ENCODE data around the gene NES. TPM values are rescaled to one million over a fixed set of nuclear protein-coding genes. Genes with fewer than 3 reads are reported as not detected.

NES gene
- total RNA-seq, 4 donors from 2014 or later: 3.5 to 8.0 (median 5.4) TPM

GRCh38 chr1:156707417-156708217 lies 30.4 kb upstream of the NES start:
- no peaks in the 10 kb centered on the region for H3K36me3 ChIP-seq
- TF ChIP-seq POLR2A (IDR thresholded peaks at IDR 0.05) (no peak), CTCF (IDR thresholded peaks at IDR 0.05) (no peak)
- intact Hi-C loops (cut with DNase I): no loop called here
- 38 to 45% methylated on average over 3 to 4 of the region's 8 CpGs for whole genome bisulfite sequencing, 2 donors
- H3K9me3 ChIP-seq: no peaks in the 10 kb centered on the region
- H3K27ac ChIP-seq: peak overlapping the region; percentile 21 to 84 (median 79)
- no peak overlapping the region for H3K4me3 ChIP-seq
- DNase-seq: no peak
- peaks cover 84 to 100% (median 87%) of the 10 kb centered on the region in 3 donors for H3K4me1 ChIP-seq
- H3K27me3 ChIP-seq: peaks cover 0 to 30% (median 0%) of the 10 kb centered on the region in 4 donors

GRCh38 chr1:156706657-156707416 lies 29.6 kb upstream of the NES start:
- H3K36me3 ChIP-seq: no peaks in the 10 kb centered on the region
- H3K4me1 ChIP-seq: peaks cover 79 to 100% (median 83%) of the 10 kb centered on the region in 3 donors
- H3K27ac ChIP-seq: peak overlapping the region; percentile 53 to 84 (median 79)
- no peak for DNase-seq
- H3K4me3 ChIP-seq: peak overlapping the region; percentile 37 to 67 (median 54)
- TF ChIP-seq POLR2A (IDR thresholded peaks at IDR 0.05) (no peak), CTCF (IDR thresholded peaks at IDR 0.05) (no peak)
- WGBS, 2 donors: 10 to 20% methylated on average over 7 to 19 of the region's 29 CpGs
- H3K27me3 ChIP-seq: peaks cover 0 to 37% (median 0%) of the 10 kb centered on the region in 4 donors
- intact Hi-C loops (cut with DNase I): no loop called here
- H3K9me3 ChIP-seq: no peaks in the 10 kb centered on the region

GRCh38 chr1:156705918-156706656 lies 28.9 kb upstream of the NES start:
- Histone ChIP-seq H3K9me3 (no peaks in the 10 kb centered on the region), H3K27ac (peak overlapping the region; percentile 53 to 84 (median 79)), H3K36me3 (peaks cover 0 to 4% (median 0%) of the 10 kb centered on the region in 3 donors), H3K4me1 (peaks cover 74 to 100% (median 76%) of the 10 kb centered on the region in 3 donors), H3K27me3 (peaks cover 0 to 45% (median 0%) of the 10 kb centered on the region in 4 donors), H3K4me3 (peak overlapping the region; percentile 37 to 67 (median 54))
- TF ChIP-seq CTCF (IDR thresholded peaks at IDR 0.05) (peak; percentile 69 to 91 (median 81)), POLR2A (IDR thresholded peaks at IDR 0.05) (no peak)
- intact Hi-C loops (cut with DNase I): no loop called here
- WGBS, 2 donors: 0% methylated on average over 14 to 21 of the region's 45 CpGs
- DNase-seq: no peak

- Histone ChIP-seq H3K36me3 (peaks cover 0 to 11% (median 0%) of the 10 kb centered on the region in 3 donors), H3K27ac (peak within 1 kb of the TSS; percentile 53 to 84 (median 79)), H3K9me3 (no peaks in the 10 kb centered on the region), H3K4me3 (peak within 1 kb of the TSS; percentile 37 to 67 (median 54)), H3K27me3 (peaks cover 0 to 51% (median 0%) of the 10 kb centered on the region in 4 donors), H3K4me1 (peaks cover 67 to 100% (median 69%) of the 10 kb centered on the region in 3 donors)
- 0% methylated on average over 1 to 7 of the region's 42 CpGs for WGBS, 2 donors
- no peak for DNase-seq
- intact Hi-C loops (cut with DNase I): no loop called here
- TF ChIP-seq CTCF (IDR thresholded peaks at IDR 0.05): no peak
- TF ChIP-seq POLR2A (IDR thresholded peaks at IDR 0.05): no peak
Measured at GRCh38 chr1:156705321-156705917, 28.2 kb upstream of the NES start, which contains the start of gene CRABP2. CRABP2 (minus strand) TSS chr1:156705583; CDS start chr1:156705446, 137 bp downstream.
